Prostate gland (tissue), 2 donors: ENCODE results near the gene MPDU1.

Experiments
- POLR2A ChIP-seq: fragments of 450-650 bp; IDR thresholded peaks from one replicate; pipeline ENCODE4 v1.6.1; 2016; ENCODE audit warnings: antibody characterized with exemption, mild to moderate bottlenecking
- POLR2AphosphoS5 ChIP-seq: sonication (generic); formaldehyde crosslinking; IDR thresholded peaks from one replicate; pipeline ENCODE4 v1.6.1; 2017; ENCODE audit warnings: antibody characterized with exemption
- TF ChIP-seq, protein P1 (sequence below), 4 experiments: fragments of 200-600 bp in 2 of 4; fragments of 450-650 bp in 2 of 4; sonication (generic) in 2 of 4; IDR thresholded peaks; 1 replicate in 3 of 4; 2 replicates in 1 of 4; pipeline ENCODE4 v1.5.1; 2016 to 2019; ENCODE audit warnings: antibody characterized with exemption in 4 of 4, mild to moderate bottlenecking in 2 of 4, moderate library complexity in 2 of 4

DNA sequence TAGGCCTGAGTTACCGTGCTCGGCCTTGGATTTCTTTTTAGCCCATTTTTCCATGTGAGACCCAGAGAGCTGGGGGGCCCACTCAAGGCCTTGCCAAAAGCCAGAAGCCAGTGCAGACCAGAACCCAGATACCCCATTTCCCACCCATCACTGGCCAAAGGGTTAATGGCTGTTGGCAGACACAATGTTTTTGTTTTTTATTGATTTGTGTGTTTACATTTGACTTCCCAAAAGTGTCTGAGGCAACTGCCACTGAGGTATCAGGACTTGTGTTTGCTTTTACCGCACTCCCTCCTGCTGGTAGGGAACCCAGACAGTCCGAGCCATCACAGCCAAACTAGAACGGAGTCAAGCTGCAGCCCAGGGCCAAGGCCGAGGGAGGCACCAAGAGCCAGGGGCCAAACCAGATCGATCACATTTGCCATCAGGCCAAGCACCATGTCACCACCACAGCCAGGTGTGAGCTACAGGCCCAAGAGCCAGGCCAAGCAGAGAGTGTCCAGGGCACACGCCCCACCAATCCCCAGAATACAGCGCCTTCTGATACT is 42.5 kb upstream of the MPDU1 start:
- TF ChIP-seq, protein P1, sequence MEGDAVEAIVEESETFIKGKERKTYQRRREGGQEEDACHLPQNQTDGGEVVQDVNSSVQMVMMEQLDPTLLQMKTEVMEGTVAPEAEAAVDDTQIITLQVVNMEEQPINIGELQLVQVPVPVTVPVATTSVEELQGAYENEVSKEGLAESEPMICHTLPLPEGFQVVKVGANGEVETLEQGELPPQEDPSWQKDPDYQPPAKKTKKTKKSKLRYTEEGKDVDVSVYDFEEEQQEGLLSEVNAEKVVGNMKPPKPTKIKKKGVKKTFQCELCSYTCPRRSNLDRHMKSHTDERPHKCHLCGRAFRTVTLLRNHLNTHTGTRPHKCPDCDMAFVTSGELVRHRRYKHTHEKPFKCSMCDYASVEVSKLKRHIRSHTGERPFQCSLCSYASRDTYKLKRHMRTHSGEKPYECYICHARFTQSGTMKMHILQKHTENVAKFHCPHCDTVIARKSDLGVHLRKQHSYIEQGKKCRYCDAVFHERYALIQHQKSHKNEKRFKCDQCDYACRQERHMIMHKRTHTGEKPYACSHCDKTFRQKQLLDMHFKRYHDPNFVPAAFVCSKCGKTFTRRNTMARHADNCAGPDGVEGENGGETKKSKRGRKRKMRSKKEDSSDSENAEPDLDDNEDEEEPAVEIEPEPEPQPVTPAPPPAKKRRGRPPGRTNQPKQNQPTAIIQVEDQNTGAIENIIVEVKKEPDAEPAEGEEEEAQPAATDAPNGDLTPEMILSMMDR (IDR thresholded peaks at IDR 0.05): no peak
- no peak for TF ChIP-seq POLR2AphosphoS5
- TF ChIP-seq POLR2A: no peak
